ENCODE results near the gene ZNF792. TPM values are rescaled to one million over a fixed set of nuclear protein-coding genes. Genes with fewer than 3 reads are reported as not detected.
"Not testable (repeated sequence)": the region's sequence is repeated elsewhere in the genome, so short reads cannot be mapped to it uniquely, and the experiment has no call there.

ZNF792 gene
- total and polyA plus RNA-seq, 4 donors = 2.9 to 10.4 (median 7.0) TPM

- Histone ChIP-seq H3K36me3 (ENCODE audit: control insufficient read depth, insufficient read depth, low read length) (peaks cover 3% of the 10 kb centered on the region), H3K27ac (ENCODE audit: low read depth, low read length) (peak within 1 kb of the TSS; percentile 77), H3K4me1 (ENCODE audit: control insufficient read depth, insufficient read depth, low read length) (peaks cover 4% of the 10 kb centered on the region), H3K27me3 (ENCODE audit: control insufficient read depth, insufficient read depth, low read length) (no peaks in the 10 kb centered on the region), H3K9me3 (ENCODE audit: control insufficient read depth, insufficient read depth, low read length) (peaks cover 1% of the 10 kb centered on the region), H3K4me3 (ENCODE audit: low read depth, low read length) (peak within 1 kb of the TSS; percentile 66)
- DNase-seq (ENCODE audit: low read depth in 4 of 6, low spot score in 6 of 6) = peak; percentile 71 to 97 (median 84)
- WGBS (ENCODE audit: insufficient coverage) = under 1% methylated on average over 46 of the region's 53 CpGs
These were observed 37.2 kb downstream of the ZNF792 start, which contains the start of gene ZNF30 for GRCh38 chr19:34926685-34927375. Gene ZNF30 (plus strand): TSS chr19:34926903. CDS start chr19:34929948, 3,045 bp downstream.

- Histone ChIP-seq H3K36me3 (ENCODE audit: control insufficient read depth, insufficient read depth, low read length) (peaks cover 3% of the 10 kb centered on the region), H3K4me3 (ENCODE audit: low read depth, low read length) (peak overlapping the region; percentile 66), H3K27me3 (ENCODE audit: control insufficient read depth, insufficient read depth, low read length) (no peaks in the 10 kb centered on the region), H3K4me1 (ENCODE audit: control insufficient read depth, insufficient read depth, low read length) (peaks cover 4% of the 10 kb centered on the region), H3K27ac (ENCODE audit: low read depth, low read length) (no peak overlapping the region), H3K9me3 (ENCODE audit: control insufficient read depth, insufficient read depth, low read length) (peaks cover 1% of the 10 kb centered on the region)
- WGBS (ENCODE audit: insufficient coverage) = no CpG with 5 or more reads among the region's 3 CpGs
- no peak for DNase-seq (ENCODE audit: low read depth in 4 of 6, low spot score in 6 of 6)
These were observed 37.7 kb downstream of the ZNF792 start for GRCh38 chr19:34926361-34926684.

- H3K4me1 ChIP-seq (ENCODE audit: control insufficient read depth, insufficient read depth, low read length) = peaks cover 4% of the 10 kb centered on the region
- WGBS (ENCODE audit: insufficient coverage) = 95% methylated on average over 13 of the region's 15 CpGs
- H3K4me3 ChIP-seq (ENCODE audit: low read depth, low read length) = no peak overlapping the region
- H3K36me3 ChIP-seq (ENCODE audit: control insufficient read depth, insufficient read depth, low read length) = peaks cover under 1% of the 10 kb centered on the region
- no peaks in the 10 kb centered on the region for H3K27me3 ChIP-seq (ENCODE audit: control insufficient read depth, insufficient read depth, low read length)
- DNase-seq (ENCODE audit: low read depth in 4 of 6, low spot score in 6 of 6) = no peak
- no peak overlapping the region for H3K27ac ChIP-seq (ENCODE audit: low read depth, low read length)
- H3K9me3 ChIP-seq (ENCODE audit: control insufficient read depth, insufficient read depth, low read length) = peaks cover 1% of the 10 kb centered on the region
These were observed 38.7 kb downstream of the ZNF792 start for GRCh38 chr19:34925278-34925855.

- 86% methylated on average over 2 of the region's 8 CpGs for WGBS (ENCODE audit: insufficient coverage)
- not testable (repeated sequence) for H3K9me3 ChIP-seq (ENCODE audit: control insufficient read depth, insufficient read depth, low read length); H3K4me3 ChIP-seq (ENCODE audit: low read depth, low read length); H3K4me1 ChIP-seq (ENCODE audit: control insufficient read depth, insufficient read depth, low read length); H3K27ac ChIP-seq (ENCODE audit: low read depth, low read length); H3K27me3 ChIP-seq (ENCODE audit: control insufficient read depth, insufficient read depth, low read length); H3K36me3 ChIP-seq (ENCODE audit: control insufficient read depth, insufficient read depth, low read length); DNase-seq (ENCODE audit: low read depth in 4 of 6, low spot score in 6 of 6)
These were observed 43.8 kb downstream of the ZNF792 start for GRCh38 chr19:34920090-34920786.

GRCh38 chr19:34918190-34918589 is 45.8 kb downstream of the ZNF792 start:
- Histone ChIP-seq H3K27ac (ENCODE audit: low read depth, low read length) (no peak overlapping the region), H3K9me3 (ENCODE audit: control insufficient read depth, insufficient read depth, low read length) (no peaks in the 10 kb centered on the region), H3K4me3 (ENCODE audit: low read depth, low read length) (no peak overlapping the region), H3K36me3 (ENCODE audit: control insufficient read depth, insufficient read depth, low read length) (no peaks in the 10 kb centered on the region), H3K4me1 (ENCODE audit: control insufficient read depth, insufficient read depth, low read length) (no peaks in the 10 kb centered on the region), H3K27me3 (ENCODE audit: control insufficient read depth, insufficient read depth, low read length) (no peaks in the 10 kb centered on the region)
- DNase-seq (ENCODE audit: low read depth in 4 of 6, low spot score in 6 of 6) = no peak
- WGBS (ENCODE audit: insufficient coverage) = 86% methylated on average over 2 of the region's 2 CpGs

- H3K4me3 ChIP-seq (ENCODE audit: low read depth, low read length); H3K4me1 ChIP-seq (ENCODE audit: control insufficient read depth, insufficient read depth, low read length); H3K27me3 ChIP-seq (ENCODE audit: control insufficient read depth, insufficient read depth, low read length); DNase-seq (ENCODE audit: low read depth in 4 of 6, low spot score in 6 of 6); H3K36me3 ChIP-seq (ENCODE audit: control insufficient read depth, insufficient read depth, low read length); H3K27ac ChIP-seq (ENCODE audit: low read depth, low read length); H3K9me3 ChIP-seq (ENCODE audit: control insufficient read depth, insufficient read depth, low read length): not testable (repeated sequence)
- 94% methylated on average over 2 of the region's 3 CpGs for WGBS (ENCODE audit: insufficient coverage)
These were observed 46.9 kb downstream of the ZNF792 start for GRCh38 chr19:34917144-34917543.

- DNase-seq (ENCODE audit: low read depth in 4 of 6, low spot score in 6 of 6) = no peak
- Histone ChIP-seq H3K36me3 (ENCODE audit: control insufficient read depth, insufficient read depth, low read length) (no peaks in the 10 kb centered on the region), H3K9me3 (ENCODE audit: control insufficient read depth, insufficient read depth, low read length) (no peaks in the 10 kb centered on the region), H3K27me3 (ENCODE audit: control insufficient read depth, insufficient read depth, low read length) (peaks cover 12% of the 10 kb centered on the region), H3K27ac (ENCODE audit: low read depth, low read length) (no peak overlapping the region), H3K4me3 (ENCODE audit: low read depth, low read length) (no peak overlapping the region), H3K4me1 (ENCODE audit: control insufficient read depth, insufficient read depth, low read length) (no peaks in the 10 kb centered on the region)
- 100% methylated on average over 2 of the region's 3 CpGs for WGBS (ENCODE audit: insufficient coverage)
These were observed 53.3 kb downstream of the ZNF792 start for GRCh38 chr19:34910770-34911169.

Other genes with a start within 250 kb of the ZNF792 start
- gene ZNF181, start 230.0 kb downstream of the ZNF792 start, total RNA-seq = 10 to 100 TPM; 35.4 to 39.2 TPM
- gene ZNF181, start 230.0 kb downstream of the ZNF792 start, polyA plus RNA-seq (ENCODE audit: insufficient read length in 2 of 2) = 10 to 100 TPM; 17.1 to 27.2 TPM
- gene ZNF599, start 191.0 kb downstream of the ZNF792 start, total RNA-seq = 10 to 100 TPM in 1 of 2 donors, 1 to 10 TPM in 1; 8.2 to 16.1 TPM
- 10 to 100 TPM; 13.2 to 13.9 TPM for gene ZNF599, start 191.0 kb downstream of the ZNF792 start, polyA plus RNA-seq (ENCODE audit: insufficient read length in 2 of 2)
- gene ZNF30, start 37.3 kb downstream of the ZNF792 start, total RNA-seq = 1 to 10 TPM; 7.5 to 7.7 TPM
- 10 to 100 TPM; 11.4 to 11.7 TPM for gene ZNF30, start 37.3 kb downstream of the ZNF792 start, polyA plus RNA-seq (ENCODE audit: insufficient read length in 2 of 2)
- 10 to 100 TPM; 29.6 to 36.2 TPM for gene GRAMD1A, start 36.1 kb upstream of the ZNF792 start, total RNA-seq
- gene GRAMD1A, start 36.1 kb upstream of the ZNF792 start, polyA plus RNA-seq (ENCODE audit: insufficient read length in 2 of 2) = 100 to 1,000 TPM in 1 of 2 donors, 10 to 100 TPM in 1; 92.5 to 111 TPM
- gene SCN1B, start 66.2 kb upstream of the ZNF792 start, total RNA-seq = 10 to 100 TPM in 1 of 2 donors, 1 to 10 TPM in 1; 5.8 to 17.2 TPM
- gene SCN1B, start 66.2 kb upstream of the ZNF792 start, polyA plus RNA-seq (ENCODE audit: insufficient read length in 2 of 2) = 10 to 100 TPM; 16.1 to 24.0 TPM
- gene HPN, start 77.5 kb upstream of the ZNF792 start, total RNA-seq = under 1 TPM; 0.20 to 0.50 TPM
- gene HPN, start 77.5 kb upstream of the ZNF792 start, polyA plus RNA-seq (ENCODE audit: insufficient read length in 2 of 2) = 1 to 10 TPM; 1.1 to 1.4 TPM
- 1 to 10 TPM in 1 of 2 donors, under 1 TPM in 1; 0.40 to 2.6 TPM for gene FXYD3, start 151.6 kb upstream of the ZNF792 start, total RNA-seq
- gene FXYD3, start 151.6 kb upstream of the ZNF792 start, polyA plus RNA-seq (ENCODE audit: insufficient read length in 2 of 2) = 1 to 10 TPM in 1 of 2 donors, under 1 TPM in 1; 0.49 to 1.7 TPM
- 10 to 100 TPM; 10.9 to 18.5 TPM for gene LGI4, start 170.8 kb upstream of the ZNF792 start, total RNA-seq
- gene LGI4, start 170.8 kb upstream of the ZNF792 start, polyA plus RNA-seq (ENCODE audit: insufficient read length in 2 of 2) = 10 to 100 TPM; 21.4 to 37.5 TPM
- 100 to 1,000 TPM in 1 of 2 donors, 10 to 100 TPM in 1; 20.4 to 104 TPM for gene FXYD1, start 174.6 kb upstream of the ZNF792 start, total RNA-seq
- gene FXYD1, start 174.6 kb upstream of the ZNF792 start, polyA plus RNA-seq (ENCODE audit: insufficient read length in 2 of 2) = 10 to 100 TPM; 37.9 to 58.3 TPM
- gene FXYD7, start 179.0 kb upstream of the ZNF792 start, total RNA-seq = 10 to 100 TPM; 12.1 to 34.3 TPM
- 100 to 1,000 TPM; 279 to 281 TPM for gene FXYD7, start 179.0 kb upstream of the ZNF792 start, polyA plus RNA-seq (ENCODE audit: insufficient read length in 2 of 2)
- gene FXYD5, start 190.5 kb upstream of the ZNF792 start, total RNA-seq = 10 to 100 TPM; 11.0 to 52.5 TPM
- 10 to 100 TPM in 1 of 2 donors, 1 to 10 TPM in 1; 9.3 to 32.5 TPM for gene FXYD5, start 190.5 kb upstream of the ZNF792 start, polyA plus RNA-seq (ENCODE audit: insufficient read length in 2 of 2)